Activated CD4-positive, alpha-beta T cell treated with anti-CD3 and anti-CD28 coated beads for 24 hours (primary cell): Measurements from ENCODE around the gene PCNP.
"Not testable (repeated sequence)": the region's sequence is repeated elsewhere in the genome, so short reads cannot be mapped to it uniquely, and the experiment has no call there.

Experiments
- DNase-seq, 2 donors: peaks; one replicate each; pipeline ENCODE4 v3.0.0-alpha.2; 2020; ENCODE audit warnings: low read depth in 2 of 2

Gene PCNP

GRCh38 chr3:101573449-101574387, at the start of gene PCNP:
Gene PCNP, plus strand, starts transcription at chr3:101574180. Its CDS starts 36 bp downstream, at chr3:101574216.
- DNase-seq = peak; percentile 98 to 99

GRCh38 chr3:101527441-101527840, 46.5 kb upstream of the PCNP start:
- DNase-seq = no peak

- DNase-seq = no peak
These were observed 46.1 kb upstream of the PCNP start for GRCh38 chr3:101527906-101528305.

GRCh38 chr3:101529816-101530685, 43.9 kb upstream of the PCNP start:
- DNase-seq = no peak

- DNase-seq = no peak
These were observed 43.3 kb upstream of the PCNP start for GRCh38 chr3:101530686-101531047.

- no peak for DNase-seq
These were observed 42.4 kb upstream of the PCNP start for GRCh38 chr3:101531473-101532086.

GRCh38 chr3:101532783-101533602, 41.0 kb upstream of the PCNP start:
- no peak for DNase-seq

GRCh38 chr3:101533603-101533968, 40.4 kb upstream of the PCNP start:
- DNase-seq = no peak

- no peak for DNase-seq
These were observed 38.8 kb upstream of the PCNP start for GRCh38 chr3:101535221-101535620.

GRCh38 chr3:101536266-101536665, 37.7 kb upstream of the PCNP start:
- DNase-seq = no peak

- DNase-seq = not testable (repeated sequence)
These were observed 37.0 kb upstream of the PCNP start for GRCh38 chr3:101536955-101537354.

- DNase-seq = no peak
These were observed 31.0 kb upstream of the PCNP start for GRCh38 chr3:101542957-101543356.

- DNase-seq = no peak
These were observed 29.7 kb upstream of the PCNP start for GRCh38 chr3:101544161-101544850.

GRCh38 chr3:101548527-101549105, 25.4 kb upstream of the PCNP start:
- no peak for DNase-seq

- no peak for DNase-seq
These were observed 24.5 kb upstream of the PCNP start for GRCh38 chr3:101549473-101549872.

GRCh38 chr3:101551359-101552081, 22.5 kb upstream of the PCNP start:
- not testable (repeated sequence) for DNase-seq

GRCh38 chr3:101553381-101553780, 20.6 kb upstream of the PCNP start:
- DNase-seq = not testable (repeated sequence)

GRCh38 chr3:101556064-101556463, 17.9 kb upstream of the PCNP start:
- DNase-seq = no peak

- peak; percentile 82 for DNase-seq
These were observed 12.2 kb upstream of the PCNP start, which contains the start of gene TRMT10C for GRCh38 chr3:101561630-101562328. Gene TRMT10C, plus strand, starts transcription at chr3:101561868. Its CDS starts 2,914 bp downstream, at chr3:101564782.
